ENCODE results near the gene EIF3B. TPM values are rescaled to one million over a fixed set of nuclear protein-coding genes. Genes with fewer than 3 reads are reported as not detected.

EIF3B gene
- total RNA-seq, 1 experiment from 2014 or later, result 306 TPM

DNA sequence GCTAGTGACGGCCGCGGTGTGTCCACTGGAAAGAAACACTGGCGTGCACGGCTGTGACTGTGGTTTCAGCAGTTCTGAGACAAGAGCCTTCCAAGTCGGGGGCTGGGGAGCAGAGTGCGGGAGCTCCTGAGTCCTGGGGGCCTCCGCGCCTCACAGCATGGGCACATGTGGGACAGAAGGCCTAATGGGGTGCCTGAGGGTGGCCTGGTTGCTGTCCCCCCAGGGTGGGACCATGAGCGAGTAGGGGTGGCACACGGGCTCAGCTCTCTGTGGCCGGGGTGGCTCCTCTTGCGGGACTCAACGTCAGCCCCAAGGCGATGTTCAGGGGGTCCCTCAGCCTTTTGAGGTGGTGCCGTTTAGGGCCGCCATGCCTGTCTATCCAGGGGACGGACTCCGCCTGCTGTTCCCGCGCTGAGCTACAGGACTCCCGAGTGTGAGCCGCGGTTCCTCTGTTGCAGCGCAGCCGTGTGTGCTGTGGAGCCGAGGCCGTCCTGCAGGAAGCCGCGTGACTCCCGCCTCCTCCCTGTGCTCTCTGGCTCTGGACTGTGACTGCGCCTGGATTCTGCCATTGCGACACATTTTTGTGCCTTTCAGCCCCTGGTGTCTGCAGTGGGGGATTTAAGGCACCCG is 25.3 kb downstream of the EIF3B start:
- Histone ChIP-seq H3K4me3 (ENCODE audit: low read depth, low read length) (no peak overlapping the region), H3K36me3 (ENCODE audit: control insufficient read depth, insufficient read depth, low read length) (peaks cover 5% of the 10 kb centered on the region), H3K27me3 (replicated peaks; ENCODE audit: control insufficient read depth, insufficient read depth, low read length) (no peaks in the 10 kb centered on the region), H3K9me3 (no peaks in the 10 kb centered on the region), H3K4me1 (no peaks in the 10 kb centered on the region)
- no peak for DNase-seq
- TF ChIP-seq, protein P1, sequence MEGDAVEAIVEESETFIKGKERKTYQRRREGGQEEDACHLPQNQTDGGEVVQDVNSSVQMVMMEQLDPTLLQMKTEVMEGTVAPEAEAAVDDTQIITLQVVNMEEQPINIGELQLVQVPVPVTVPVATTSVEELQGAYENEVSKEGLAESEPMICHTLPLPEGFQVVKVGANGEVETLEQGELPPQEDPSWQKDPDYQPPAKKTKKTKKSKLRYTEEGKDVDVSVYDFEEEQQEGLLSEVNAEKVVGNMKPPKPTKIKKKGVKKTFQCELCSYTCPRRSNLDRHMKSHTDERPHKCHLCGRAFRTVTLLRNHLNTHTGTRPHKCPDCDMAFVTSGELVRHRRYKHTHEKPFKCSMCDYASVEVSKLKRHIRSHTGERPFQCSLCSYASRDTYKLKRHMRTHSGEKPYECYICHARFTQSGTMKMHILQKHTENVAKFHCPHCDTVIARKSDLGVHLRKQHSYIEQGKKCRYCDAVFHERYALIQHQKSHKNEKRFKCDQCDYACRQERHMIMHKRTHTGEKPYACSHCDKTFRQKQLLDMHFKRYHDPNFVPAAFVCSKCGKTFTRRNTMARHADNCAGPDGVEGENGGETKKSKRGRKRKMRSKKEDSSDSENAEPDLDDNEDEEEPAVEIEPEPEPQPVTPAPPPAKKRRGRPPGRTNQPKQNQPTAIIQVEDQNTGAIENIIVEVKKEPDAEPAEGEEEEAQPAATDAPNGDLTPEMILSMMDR (IDR thresholded peaks at IDR 0.05; ENCODE audit: insufficient read depth in 1 of 2, low read depth in 1 of 2, low read length in 1 of 2, severe bottlenecking in 1 of 2, unreplicated experiment in 1 of 2), result no peak
- Mint-ChIP-seq H3K9me3 (ENCODE audit: unreplicated experiment) (no peaks in the 10 kb centered on the region), H3K4me3 (ENCODE audit: unreplicated experiment) (no peak overlapping the region), H3K27me3 (ENCODE audit: insufficient read depth, unreplicated experiment) (no peaks in the 10 kb centered on the region), H3K27ac (ENCODE audit: unreplicated experiment) (peak overlapping the region; percentile 34), H3K4me1 (ENCODE audit: low read depth, unreplicated experiment) (peaks cover 6% of the 10 kb centered on the region), H3K36me3 (ENCODE audit: insufficient read depth, unreplicated experiment) (peaks cover 96% of the 10 kb centered on the region)
- ChIA-PET POLR2A (no interaction called here), CTCF (no interaction called here)
- BruUV-seq (replicated peaks), result no TSS peak
- intact Hi-C loops (cut with micrococcal nuclease; ENCODE audit: unreplicated experiment), result no loop called here

DNA sequence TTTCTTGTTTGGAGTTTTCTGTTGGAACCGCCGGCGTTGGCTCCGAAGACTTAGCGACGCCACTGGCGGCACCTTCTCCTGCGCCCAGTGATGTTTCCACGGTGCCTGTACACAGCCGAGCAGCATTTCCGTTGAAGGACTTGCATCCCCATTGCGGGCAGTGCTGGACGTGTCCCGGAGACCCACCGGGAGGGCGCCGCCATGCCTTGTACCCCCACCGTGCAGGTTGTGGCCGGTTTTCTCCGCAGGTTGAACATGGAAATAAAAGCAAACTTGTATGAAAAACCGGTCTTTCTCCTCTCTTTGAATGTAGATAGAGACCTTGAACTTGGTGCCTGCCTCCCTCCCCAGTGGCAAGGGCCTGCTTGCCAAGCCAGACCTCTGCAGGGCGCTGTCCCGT is 25.8 kb downstream of the EIF3B start:
- H3K4me3 ChIP-seq (ENCODE audit: low read depth, low read length), result no peak overlapping the region
- H3K27me3 ChIP-seq (replicated peaks; ENCODE audit: control insufficient read depth, insufficient read depth, low read length), result no peaks in the 10 kb centered on the region
- peaks cover 4% of the 10 kb centered on the region for H3K36me3 ChIP-seq (ENCODE audit: control insufficient read depth, insufficient read depth, low read length)
- Mint-ChIP-seq H3K4me3 (ENCODE audit: unreplicated experiment) (no peak overlapping the region), H3K9me3 (ENCODE audit: unreplicated experiment) (no peaks in the 10 kb centered on the region), H3K36me3 (ENCODE audit: insufficient read depth, unreplicated experiment) (peaks cover 95% of the 10 kb centered on the region), H3K4me1 (ENCODE audit: low read depth, unreplicated experiment) (peaks cover 6% of the 10 kb centered on the region), H3K27ac (ENCODE audit: unreplicated experiment) (no peak overlapping the region), H3K27me3 (ENCODE audit: insufficient read depth, unreplicated experiment) (no peaks in the 10 kb centered on the region)
- no peaks in the 10 kb centered on the region for H3K9me3 ChIP-seq
- TF ChIP-seq, protein P1 (IDR thresholded peaks at IDR 0.05; ENCODE audit: insufficient read depth in 1 of 2, low read depth in 1 of 2, low read length in 1 of 2, severe bottlenecking in 1 of 2, unreplicated experiment in 1 of 2), result no peak
- TSS peak; percentile 14 for BruUV-seq (replicated peaks)
- no peak for DNase-seq
- ChIA-PET POLR2A (no interaction called here), CTCF (no interaction called here)
- intact Hi-C loops (cut with micrococcal nuclease; ENCODE audit: unreplicated experiment), result no loop called here
- H3K4me1 ChIP-seq, result no peaks in the 10 kb centered on the region

DNA sequence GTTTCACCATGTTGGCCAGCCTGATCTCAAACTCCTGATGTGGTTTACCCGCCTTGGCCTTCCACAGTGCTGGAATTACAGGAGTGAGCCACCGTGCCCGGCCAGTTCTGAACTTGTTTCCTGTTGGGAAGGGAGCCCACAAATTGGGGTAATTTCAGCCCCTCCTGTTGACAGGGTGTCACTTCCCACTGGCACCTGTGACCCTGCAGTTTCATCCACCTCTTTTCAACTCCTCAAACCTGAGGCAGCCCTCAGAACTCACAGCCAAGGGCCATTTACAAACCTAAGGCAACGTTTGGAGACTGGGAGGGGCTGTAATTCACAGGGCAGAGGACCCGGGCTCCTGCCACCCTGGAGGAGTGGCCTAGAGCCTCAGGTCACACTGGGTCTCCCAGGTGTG is 26.6 kb downstream of the EIF3B start:
- no peak overlapping the region for H3K4me3 Mint-ChIP-seq (ENCODE audit: unreplicated experiment)
- TF ChIP-seq, protein P1 (IDR thresholded peaks at IDR 0.05; ENCODE audit: insufficient read depth in 1 of 2, low read depth in 1 of 2, low read length in 1 of 2, severe bottlenecking in 1 of 2, unreplicated experiment in 1 of 2), result no peak
- H3K36me3 Mint-ChIP-seq (ENCODE audit: insufficient read depth, unreplicated experiment), result peaks cover 93% of the 10 kb centered on the region
- no TSS peak for BruUV-seq (replicated peaks)
- H3K27ac Mint-ChIP-seq (ENCODE audit: unreplicated experiment), result no peak overlapping the region
- no peaks in the 10 kb centered on the region for H3K9me3 Mint-ChIP-seq (ENCODE audit: unreplicated experiment)
- H3K4me1 Mint-ChIP-seq (ENCODE audit: low read depth, unreplicated experiment), result peaks cover 6% of the 10 kb centered on the region
- POLR2A ChIA-PET, result no interaction called here
- CTCF ChIA-PET, result no interaction called here
- H3K27me3 Mint-ChIP-seq (ENCODE audit: insufficient read depth, unreplicated experiment), result no peaks in the 10 kb centered on the region
- Histone ChIP-seq H3K36me3 (ENCODE audit: control insufficient read depth, insufficient read depth, low read length) (peaks cover 2% of the 10 kb centered on the region; the same call in 1 of the 2 replicates), H3K9me3 (no peaks in the 10 kb centered on the region), H3K4me3 (ENCODE audit: low read depth, low read length) (no peak overlapping the region), H3K4me1 (no peaks in the 10 kb centered on the region), H3K27me3 (replicated peaks; ENCODE audit: control insufficient read depth, insufficient read depth, low read length) (no peaks in the 10 kb centered on the region)
- DNase-seq, result no peak
- intact Hi-C loops (cut with micrococcal nuclease; ENCODE audit: unreplicated experiment), result no loop called here

Measured in Caco-2 (cell line).